Omental fat pad (tissue), 4 donors: ENCODE data around the gene ZP1. TPM values are rescaled to one million over a fixed set of nuclear protein-coding genes. Genes with fewer than 3 reads are reported as not detected.
A peak's percentile ranks its signal among the peaks of the same experiment; 100 is the strongest.
"Not testable (repeated sequence)": the region's sequence is repeated elsewhere in the genome, so short reads cannot be mapped to it uniquely, and the experiment has no call there.

Experiments used
- ATAC-seq: fragments of 150-250 bp; one replicate; pipeline ENCODE4 v1.9.1; 2016; ENCODE audit warnings: mild to moderate bottlenecking, moderate library complexity; ENCODE audit not compliant: low FRiP score
- DNase-seq: peaks from one replicate; pipeline ENCODE4 v3.0.0-alpha.2; 2019; ENCODE audit warnings: low spot score
- CTCF ChIP-seq, 3 donors: fragments of 450-650 bp; IDR thresholded peaks; one replicate each; pipeline ENCODE4 v1.5.1; 2016 to 2017; ENCODE audit warnings: antibody characterized with exemption in 3 of 3, mild to moderate bottlenecking in 3 of 3, moderate library complexity in 2 of 3
- total RNA-seq, 4 donors: library from RNA; depleted of rRNA; stranded (reverse); fragments of >200 nt; gene quantifications; one replicate each; pipeline ENCODE4 v1.1.0, GENCODE V29; 2016

ZP1 gene
- total RNA-seq, result 1 to 10 TPM in 2 of 4 donors, not detected in 2; 2.2 to 3.0 TPM

GRCh38 chr11:60866911-60867870, at the start of gene ZP1:
TSS of gene ZP1 (plus strand) at chr11:60867542. CDS start at chr11:60867562, 20 bp downstream.
- no peak for TF ChIP-seq CTCF (IDR thresholded peaks at IDR 0.05)
- DNase-seq (no peak), ATAC-seq (no peak)

- DNase-seq (no peak), ATAC-seq (no peak)
- TF ChIP-seq CTCF (IDR thresholded peaks at IDR 0.05), result no peak
These were observed 49.3 kb upstream of the ZP1 start for GRCh38 chr11:60818057-60818456.

- no peak for TF ChIP-seq CTCF (IDR thresholded peaks at IDR 0.05)
- DNase-seq (no peak), ATAC-seq (no peak)
These were observed 45.3 kb upstream of the ZP1 start for GRCh38 chr11:60821827-60822599.

- ATAC-seq, DNase-seq: not testable (repeated sequence)
These were observed 43.5 kb upstream of the ZP1 start for GRCh38 chr11:60823745-60824306.

GRCh38 chr11:60825118-60825517, 42.2 kb upstream of the ZP1 start:
- DNase-seq, result no peak
- no peak for ATAC-seq
- no peak for TF ChIP-seq CTCF (IDR thresholded peaks at IDR 0.05)

- TF ChIP-seq CTCF (IDR thresholded peaks at IDR 0.05), result no peak
- no peak for DNase-seq
- no peak for ATAC-seq
These were observed 41.6 kb upstream of the ZP1 start for GRCh38 chr11:60825790-60826189.

GRCh38 chr11:60830478-60831142, 36.7 kb upstream of the ZP1 start:
- no peak for DNase-seq
- ATAC-seq, result peak; percentile 7
- no peak for TF ChIP-seq CTCF (IDR thresholded peaks at IDR 0.05)
